GM19023 (cell line): ENCODE measurements around the gene AGAP1.

Experiments
- ATAC-seq: cut with Tn5 transposase; IDR thresholded peaks from one replicate; pipeline ENCODE4 v1.9.1; 2021; ENCODE audit warnings: mild to moderate bottlenecking, moderate library complexity; ENCODE audit not compliant: unreplicated experiment

The AGAP1 gene

DNA sequence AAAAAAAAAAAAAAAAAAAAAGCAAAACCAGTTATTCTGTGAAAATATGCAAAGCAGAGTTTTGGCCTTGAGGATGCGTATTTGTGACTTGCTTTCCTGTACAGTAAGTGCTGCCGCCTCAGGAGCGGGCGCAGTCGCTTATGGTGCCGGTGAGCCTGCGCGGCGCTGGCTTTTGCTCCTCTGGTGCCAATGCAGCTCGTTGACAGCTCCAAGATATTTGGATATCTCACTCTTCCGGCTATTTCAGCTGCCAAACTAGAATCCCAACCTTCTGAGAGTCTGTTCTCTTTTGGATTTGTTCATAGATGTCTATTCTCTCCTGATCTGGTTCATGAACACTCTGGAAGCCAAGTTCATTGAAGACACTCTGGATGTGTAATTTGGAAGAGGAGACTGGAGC lies 184.1 kb downstream of the AGAP1 start:
- ATAC-seq: no peak

DNA sequence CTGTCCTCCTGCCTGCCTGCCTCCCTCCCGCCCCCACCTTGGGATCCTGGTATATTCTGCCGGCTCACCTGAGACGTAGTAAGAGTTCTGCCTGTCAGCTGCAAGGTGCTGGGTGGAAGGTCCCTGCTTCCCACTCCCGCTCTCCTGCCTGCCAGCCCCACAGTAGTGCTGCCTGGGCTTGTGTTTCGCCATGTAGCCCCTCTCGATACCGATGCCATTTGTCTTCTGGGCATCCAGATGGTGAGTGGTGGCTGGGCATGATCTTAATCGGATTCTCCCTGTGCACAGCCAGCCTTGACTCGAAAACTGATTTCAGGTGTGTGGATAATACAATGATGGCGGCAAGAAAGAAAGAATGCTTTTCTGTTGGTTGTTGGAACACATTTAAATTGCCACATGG lies 184.9 kb downstream of the AGAP1 start:
- ATAC-seq: no peak

DNA sequence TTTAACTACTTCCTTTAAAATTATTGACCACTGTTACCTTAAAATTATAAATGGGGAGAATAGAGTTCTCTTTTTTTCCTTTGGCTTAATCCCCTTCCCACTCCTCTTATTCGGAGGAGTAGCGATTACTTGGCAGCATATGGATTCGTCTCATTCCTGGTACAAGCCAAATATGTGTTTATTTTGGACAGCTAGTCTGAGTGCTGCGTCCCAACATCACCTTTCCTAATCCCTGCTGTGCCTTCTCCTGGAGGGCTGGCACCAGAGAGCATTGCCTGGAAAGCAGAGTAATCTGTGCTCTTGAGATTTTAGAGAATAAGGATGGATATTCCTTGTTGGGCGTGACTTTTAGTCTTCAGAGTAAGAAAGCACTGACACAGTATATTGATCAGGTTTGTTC lies 185.6 kb downstream of the AGAP1 start:
- no peak for ATAC-seq

DNA sequence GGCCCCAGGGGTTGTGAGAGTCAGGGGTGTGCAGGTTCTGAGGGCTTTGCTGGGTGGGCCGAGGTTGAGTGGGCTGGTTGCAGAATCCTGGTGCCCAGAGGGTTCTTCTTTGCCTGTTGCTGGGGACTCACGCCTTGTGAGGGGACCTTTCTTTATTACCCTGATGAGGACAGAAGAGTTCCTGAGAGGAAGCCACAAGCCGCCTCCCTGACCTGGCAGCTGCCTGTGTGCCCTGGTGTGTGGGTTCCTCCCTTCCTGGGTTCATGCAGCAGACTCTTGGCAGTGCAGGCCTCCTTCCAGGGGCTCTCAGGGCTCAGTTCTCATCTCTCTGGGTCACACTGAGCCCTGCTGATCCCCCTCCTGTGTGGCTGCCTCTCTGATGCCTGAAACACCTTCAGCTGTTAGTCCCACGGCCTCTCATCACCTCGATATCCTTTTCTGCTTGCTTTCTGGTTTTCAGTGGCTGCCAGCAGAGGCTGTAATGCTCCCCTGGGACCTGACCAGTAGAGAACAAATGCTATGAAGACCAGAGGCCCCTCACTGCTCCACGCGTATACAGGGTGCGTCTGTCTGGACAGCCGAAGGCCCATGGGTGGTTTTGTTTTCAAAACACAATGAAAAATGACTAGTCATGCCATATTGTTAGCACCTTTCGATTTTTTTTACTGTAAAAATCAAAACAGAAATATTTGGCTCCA lies 191.3 kb downstream of the AGAP1 start:
- no peak for ATAC-seq

DNA sequence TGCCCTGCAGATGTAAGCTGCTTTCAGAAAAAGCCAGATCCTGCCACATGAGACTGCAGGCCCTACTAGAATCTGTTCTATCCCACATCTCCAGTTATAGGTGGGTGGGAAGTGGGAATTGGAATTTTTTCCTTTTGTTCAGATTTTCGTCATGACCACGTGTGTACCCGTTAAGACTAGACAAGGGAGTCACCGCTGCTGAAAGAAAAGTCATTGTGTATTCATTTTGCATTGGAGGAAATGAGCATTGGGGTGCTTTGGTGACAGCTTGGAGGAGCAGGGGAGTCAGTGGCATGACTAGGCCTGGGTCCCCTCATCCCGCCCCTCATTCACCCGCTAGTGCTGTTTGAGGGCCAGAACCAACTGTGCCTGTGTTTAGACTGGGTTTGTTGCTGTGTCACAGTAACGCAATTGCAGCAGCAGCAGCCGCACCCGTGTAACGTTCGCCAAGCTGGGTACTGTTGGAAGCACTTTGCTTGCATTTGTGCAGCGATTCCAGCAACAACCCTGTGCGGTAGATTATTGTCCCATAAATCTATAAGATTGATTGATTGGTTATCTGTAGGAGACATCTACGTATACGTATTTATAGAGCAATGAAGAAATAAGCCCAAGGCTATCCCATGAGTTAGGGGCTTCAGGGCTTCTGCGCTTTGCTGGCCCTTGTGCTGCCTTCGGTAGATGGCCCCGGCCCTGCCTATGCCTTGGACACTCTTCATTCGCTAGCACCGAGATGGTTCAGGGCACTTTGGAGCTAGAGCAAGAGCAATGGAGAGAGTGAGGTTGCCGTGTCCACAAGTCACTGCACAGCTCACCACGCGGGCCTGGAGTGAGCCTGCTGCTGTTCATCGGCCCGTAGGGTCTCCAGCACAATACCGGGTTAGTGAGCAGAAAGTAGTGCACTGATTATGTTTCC lies 194.9 kb downstream of the AGAP1 start:
- no peak for ATAC-seq

DNA sequence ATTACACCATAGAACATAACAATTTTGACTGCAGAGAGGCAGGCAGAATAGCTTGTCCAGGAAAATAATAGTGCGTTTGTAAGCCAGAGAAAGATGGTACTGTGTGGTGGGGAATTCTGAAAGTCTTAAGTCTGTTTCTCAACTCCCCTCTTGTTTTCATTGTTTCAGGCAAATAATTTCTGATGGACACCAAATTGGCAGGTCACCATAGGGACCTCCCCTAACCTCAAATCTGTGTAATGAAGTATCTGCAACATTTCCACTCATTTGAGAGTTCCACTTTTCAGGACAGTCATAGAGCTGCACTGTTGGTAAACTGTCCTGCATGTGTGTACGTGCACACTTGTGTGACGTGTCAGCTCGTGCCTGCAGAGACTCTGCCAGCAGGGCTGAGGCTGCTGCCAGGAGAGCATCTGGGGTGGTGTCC lies 195.6 kb downstream of the AGAP1 start:
- no peak for ATAC-seq

DNA sequence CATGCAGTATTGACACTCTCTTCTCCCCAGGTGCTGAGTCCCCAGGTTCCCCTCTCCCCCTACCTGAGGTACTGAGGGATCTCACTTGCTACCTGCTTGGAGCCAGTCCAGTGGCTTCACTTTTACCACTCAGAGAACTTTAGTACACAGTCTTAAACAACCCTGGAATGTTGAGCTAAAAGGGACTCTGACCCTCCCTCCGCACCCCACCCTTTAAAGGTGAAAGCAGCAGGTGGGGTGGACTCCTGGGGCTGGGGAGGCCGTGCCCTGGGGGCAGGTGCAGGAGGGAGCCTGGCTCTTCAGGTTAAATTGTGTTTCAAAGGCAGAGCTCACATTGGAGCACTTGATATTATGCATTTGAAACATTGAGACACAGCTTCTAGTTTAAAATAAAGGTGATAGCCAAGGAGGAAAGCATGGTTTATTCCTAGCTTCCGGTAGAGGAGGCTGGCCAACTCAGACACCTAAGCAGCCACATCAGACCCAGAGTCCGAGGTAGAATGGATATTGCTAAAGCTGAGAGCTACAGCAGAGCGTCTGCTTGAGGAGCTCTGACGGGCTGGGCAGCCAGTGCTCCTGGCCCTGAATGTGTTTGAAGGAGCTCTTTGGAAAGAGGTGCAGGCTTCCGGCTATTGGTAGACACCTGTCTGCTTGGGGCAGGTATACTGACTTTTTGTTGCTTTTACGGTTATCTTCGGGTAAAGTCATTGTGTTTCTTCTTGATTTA lies 196.4 kb downstream of the AGAP1 start:
- no peak for ATAC-seq

DNA sequence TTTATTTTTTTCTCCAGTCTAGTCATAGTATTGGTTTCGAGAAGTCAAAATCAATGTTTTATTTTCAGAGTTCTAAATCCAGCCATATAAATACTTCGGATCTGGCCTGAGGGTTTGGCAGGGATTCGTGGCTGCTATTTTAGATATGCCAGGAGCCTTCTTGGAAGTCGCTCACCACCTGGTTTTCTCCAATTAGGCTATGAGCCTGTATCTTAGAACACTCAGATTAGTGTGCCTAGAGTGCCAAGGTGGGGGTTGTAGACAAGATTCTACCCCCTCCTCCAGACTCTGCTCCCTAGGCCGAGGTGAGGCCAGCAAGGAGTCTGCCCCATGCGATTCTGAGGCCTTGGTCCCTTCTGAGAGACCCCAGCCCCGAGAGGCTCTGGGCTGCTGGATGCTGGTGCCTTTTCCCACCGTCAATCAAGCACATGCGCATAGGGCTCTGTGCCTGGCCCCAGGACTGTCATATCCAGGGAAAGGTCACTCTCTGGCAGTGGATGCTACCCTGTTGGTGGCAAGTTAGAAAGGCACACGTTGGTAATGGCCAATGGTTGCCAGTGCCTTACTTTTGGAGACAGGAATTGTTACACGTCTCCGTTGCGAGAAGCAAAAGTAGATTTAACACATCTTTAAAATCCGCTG lies 197.1 kb downstream of the AGAP1 start:
- ATAC-seq: no peak

DNA sequence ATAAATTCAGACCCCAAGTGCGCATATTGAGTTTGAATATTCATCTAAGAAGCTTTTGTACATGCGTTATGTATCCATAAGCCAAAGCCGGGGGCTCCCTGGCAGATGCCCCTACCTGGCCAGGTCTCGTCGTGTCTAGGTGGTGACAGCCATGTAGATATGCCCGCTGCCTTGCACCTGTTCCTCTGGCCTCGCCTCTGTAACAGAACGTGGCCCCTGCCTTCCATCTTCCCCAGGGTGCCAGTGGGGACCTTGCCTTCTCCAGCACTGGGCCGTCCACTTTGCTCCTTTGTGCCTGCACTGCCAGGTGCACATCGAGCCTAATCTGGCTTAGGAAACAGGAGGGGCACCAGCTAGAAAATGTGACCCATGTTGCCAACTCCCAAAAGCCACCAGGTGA lies 198.2 kb downstream of the AGAP1 start:
- no peak for ATAC-seq

DNA sequence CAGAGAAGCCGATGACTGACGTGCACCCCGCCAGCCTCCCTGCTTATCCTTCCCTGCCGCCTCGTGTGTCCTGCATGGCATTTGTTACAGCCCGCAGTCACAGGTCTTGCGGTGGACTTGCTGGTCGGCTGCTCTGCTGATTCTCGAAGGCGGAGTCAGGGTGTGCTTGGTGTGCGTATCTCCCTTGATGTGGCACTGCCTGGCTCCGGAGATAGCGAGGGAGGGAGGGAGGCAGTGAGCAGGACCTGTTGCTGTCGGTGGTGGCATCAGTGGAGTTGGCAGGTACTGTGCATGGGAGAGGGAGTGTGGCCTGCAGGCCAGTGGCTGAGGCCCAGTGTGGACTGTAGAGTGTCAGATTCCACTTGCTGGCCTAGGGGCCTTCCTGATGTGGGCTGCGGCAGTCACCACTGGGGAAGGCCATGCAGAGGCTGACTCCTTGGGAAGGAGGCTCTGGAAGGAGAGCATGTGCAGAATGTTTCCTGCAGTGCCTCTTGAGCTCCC lies 198.9 kb downstream of the AGAP1 start:
- no peak for ATAC-seq

DNA sequence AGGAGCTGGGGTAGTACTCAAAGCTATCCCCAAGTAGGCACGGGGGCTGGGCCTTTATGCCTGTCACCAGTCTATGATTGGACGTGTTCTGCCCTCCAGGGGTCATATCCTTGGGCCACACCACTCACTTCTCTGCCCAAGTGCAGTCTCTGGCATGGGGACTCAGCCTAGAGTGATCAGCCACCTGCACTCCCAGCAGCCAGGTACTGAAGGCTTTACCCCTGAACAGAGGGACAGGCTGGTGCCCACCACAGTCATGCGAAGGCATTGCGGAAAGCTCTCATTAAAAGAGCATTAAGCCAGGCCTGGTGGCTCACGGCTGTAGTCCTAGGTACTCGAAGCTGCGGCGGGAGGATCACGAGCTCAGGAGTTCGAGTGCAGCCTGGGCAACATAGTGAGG lies 199.4 kb downstream of the AGAP1 start:
- ATAC-seq: no peak

DNA sequence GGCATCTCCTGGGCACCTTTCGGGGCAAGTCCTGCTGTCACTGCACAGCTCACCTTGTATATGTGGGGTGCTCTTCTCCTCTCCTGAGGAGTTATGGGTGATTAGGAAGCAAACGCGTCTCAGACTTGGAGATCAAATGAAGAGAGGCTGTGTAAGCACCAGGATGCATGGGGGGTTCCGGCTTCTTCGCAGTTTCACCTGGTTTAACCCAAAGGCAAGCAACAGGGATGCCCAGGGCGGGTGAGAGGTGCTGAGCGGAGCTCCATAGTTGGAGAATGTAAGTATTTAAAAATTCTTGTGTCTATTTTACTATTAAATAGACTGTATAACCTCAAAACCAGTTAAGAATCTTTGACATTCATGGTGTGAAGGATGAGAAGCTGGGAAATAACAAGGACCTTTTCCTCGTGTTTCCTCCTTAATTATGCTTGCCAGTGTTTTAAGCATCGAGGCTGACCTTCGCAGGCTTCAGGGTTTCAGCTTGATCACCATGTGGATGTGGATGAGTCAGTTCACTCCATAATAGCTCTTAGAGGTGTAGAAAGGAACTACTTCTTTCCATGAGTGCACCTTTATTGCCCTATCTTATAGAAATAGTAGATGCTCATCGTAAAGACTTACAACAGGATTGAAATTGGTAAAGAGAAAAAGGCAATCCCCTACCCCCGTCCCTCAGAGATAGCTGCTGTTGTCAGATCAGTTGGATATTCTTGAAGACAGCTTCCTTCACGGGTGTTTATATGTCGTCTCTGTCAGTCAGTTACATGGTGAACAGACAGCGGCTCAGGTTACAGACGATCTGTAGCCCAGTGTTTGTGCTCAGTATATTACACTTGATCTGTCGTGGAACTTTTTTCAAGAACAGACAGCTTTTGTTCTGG lies 201.1 kb downstream of the AGAP1 start:
- no peak for ATAC-seq

DNA sequence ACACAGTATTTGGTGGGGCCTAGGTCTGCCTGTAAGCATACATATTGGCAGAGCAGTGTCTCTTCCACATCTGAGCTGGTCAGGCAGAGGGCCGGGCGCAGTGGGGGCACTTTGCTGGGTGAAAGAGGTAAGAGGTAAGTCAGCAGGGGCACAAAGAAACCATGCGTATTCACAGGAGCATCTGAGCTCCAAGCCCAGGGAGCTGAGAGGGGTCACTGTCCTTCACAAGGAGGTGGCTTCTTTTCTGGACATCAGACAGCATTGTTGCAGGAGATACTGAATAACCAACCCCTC lies 201.7 kb downstream of the AGAP1 start:
- no peak for ATAC-seq

DNA sequence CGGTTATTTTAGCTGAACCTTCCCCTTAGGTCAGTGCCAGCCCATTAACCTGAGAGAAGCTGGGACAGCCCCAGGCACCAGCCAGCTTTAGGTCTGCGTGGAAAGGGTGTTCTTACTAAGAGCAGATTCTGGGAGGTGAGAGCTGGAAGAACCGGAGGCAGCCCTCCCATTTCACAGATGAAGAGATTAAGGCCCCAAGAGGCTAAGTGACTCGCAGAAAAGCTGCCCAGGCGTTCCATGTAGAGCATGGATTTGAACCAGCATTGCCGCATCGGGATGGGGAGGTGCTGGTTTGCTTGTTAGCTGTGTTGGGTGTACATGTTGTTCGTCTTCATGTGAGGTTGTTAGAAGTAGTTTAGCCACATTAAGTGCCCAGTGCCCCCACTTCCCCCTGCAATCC lies 203.2 kb downstream of the AGAP1 start:
- ATAC-seq: no peak

DNA sequence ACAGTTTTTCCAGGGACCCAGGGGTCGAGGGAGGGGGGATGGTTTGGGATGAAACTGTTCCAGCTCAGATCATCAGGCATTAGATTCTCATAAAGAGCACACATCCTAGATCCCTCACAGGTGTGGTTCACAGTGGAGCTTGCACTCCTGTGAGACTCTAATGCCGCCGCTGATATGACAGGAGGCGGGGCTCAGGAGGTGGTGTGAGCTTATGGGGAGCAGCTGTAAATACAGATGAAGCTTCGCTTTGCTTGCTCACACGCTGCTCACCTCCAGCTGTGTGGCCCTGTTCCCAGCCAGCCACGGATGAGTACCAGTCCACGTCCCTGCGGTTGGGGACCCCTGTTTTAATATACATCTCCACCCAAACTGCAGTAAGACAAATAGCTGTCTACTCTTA lies 204.2 kb downstream of the AGAP1 start:
- no peak for ATAC-seq

DNA sequence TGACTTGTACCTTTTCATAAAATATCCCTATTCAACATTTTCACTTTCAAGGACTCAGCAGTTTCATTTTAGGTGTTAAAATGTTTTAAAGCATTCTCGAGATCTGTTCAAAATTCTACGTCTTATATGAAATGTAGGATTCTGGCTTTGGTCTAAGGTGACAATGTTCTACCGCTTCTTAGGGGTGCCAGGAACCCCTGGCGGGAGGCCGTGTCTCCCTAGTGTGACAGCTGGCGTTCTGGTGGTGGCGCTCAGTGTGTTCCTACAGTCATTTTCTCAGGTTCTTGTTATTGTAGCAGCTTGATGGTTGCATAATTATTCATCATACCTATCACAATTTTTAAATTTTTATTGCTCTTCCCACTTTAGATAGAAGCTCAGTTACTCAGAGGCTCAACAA lies 204.6 kb downstream of the AGAP1 start:
- ATAC-seq: no peak

DNA sequence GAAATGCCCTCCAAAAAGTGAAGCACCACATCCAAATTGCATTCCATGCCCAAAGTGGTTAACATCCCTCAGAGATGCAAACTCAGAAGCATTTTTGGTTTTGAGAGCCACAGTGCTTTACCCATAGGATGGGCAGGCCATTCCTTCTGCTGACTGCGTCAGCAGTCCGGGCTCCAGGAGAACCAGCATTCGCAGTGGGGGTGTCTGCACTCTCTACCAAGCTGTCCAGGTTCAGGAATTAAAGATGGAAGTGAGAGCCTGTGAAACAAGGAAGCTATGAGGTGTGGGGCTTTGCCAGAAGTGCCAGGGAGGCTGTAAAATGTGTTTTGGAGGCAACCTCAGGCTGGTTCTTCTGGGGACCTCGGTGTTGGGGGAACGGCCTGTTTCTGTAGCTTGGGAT lies 205.7 kb downstream of the AGAP1 start:
- ATAC-seq: no peak

DNA sequence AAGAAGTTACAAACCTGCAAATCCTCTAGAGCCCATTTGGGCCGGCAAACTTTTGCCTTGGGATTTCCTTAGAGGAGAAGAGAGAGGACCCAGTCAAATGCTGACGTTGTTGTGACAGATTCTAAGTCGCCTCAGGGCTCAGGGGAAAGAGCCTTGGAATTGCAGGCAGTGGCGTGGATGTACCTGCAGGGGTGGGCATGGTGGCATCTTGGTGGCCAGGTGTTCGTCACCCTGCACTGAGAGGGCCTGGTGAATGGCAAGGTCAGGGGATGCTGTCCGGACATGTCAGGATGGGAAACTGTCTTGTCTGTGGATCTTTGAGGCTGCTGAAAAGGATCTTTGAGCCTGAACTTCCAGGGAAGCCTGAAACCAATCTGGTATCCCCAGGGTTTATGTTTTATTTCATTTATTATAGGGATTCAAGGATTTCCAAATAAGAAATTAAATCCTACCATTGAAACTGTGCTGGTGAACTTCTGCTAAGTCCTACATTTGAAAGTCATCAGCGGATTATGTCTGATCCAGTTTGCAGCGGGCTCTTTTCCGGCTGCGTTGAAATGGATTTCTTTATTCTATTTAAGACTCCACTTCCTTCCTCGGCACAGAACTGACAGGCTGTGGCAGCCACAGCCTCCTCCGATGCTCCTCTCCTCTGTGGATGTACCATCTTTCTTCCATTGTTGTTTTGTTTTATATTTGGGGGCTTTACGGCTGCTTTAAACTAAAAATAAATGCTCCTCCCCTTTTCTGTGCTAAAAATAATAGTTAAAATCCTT lies 207.6 kb downstream of the AGAP1 start:
- no peak for ATAC-seq

DNA sequence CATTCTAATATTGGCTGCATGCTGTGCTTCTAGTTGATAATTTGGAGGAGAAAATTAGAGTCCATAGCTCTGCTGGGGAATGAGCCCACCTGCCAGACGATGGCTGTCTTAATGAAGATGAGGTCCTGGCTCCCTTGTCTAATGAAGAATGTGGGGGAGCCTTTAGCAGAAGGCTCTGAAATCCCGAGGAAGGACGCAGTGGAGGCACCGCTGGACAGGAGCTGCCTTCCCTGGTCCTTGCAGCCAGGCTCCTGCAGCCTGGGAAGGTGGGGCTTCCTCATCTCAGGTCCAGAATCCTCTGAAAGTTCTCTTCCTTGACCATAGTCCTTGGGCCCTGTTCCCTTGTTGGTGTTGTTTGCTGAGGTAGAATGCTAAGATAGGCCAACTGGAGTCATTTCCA lies 208.3 kb downstream of the AGAP1 start:
- no peak for ATAC-seq
